Ishikawa (cell line): ENCODE results near the gene SERF2.

Experiments used
- CEBPB ChIP-seq: IDR thresholded peaks from 2 replicates; pipeline ENCODE4 v1.6.1; 2012
- CREB1 ChIP-seq: IDR thresholded peaks from 2 replicates; pipeline ENCODE4 v1.6.1; 2012; ENCODE audit warnings: low read depth
- EGR1 ChIP-seq: IDR thresholded peaks from 2 replicates; pipeline ENCODE4 v1.6.1; 2012
- EP300 ChIP-seq: IDR thresholded peaks from 2 replicates; pipeline ENCODE4 v1.6.1; 2012; ENCODE audit warnings: borderline replicate concordance
- FOXM1 ChIP-seq: IDR thresholded peaks from 2 replicates; pipeline ENCODE4 v1.6.1; 2012; ENCODE audit warnings: low read depth, borderline replicate concordance
- MAX ChIP-seq: IDR thresholded peaks from 2 replicates; pipeline ENCODE4 v1.6.1; 2012
- NFIC ChIP-seq: IDR thresholded peaks from 2 replicates; pipeline ENCODE4 v1.6.1; 2012
- RAD21 ChIP-seq: IDR thresholded peaks from 2 replicates; pipeline ENCODE4 v1.6.1; 2012; ENCODE audit warnings: low read depth
- REST ChIP-seq: IDR thresholded peaks from 2 replicates; pipeline ENCODE4 v1.6.1; 2012; ENCODE audit warnings: low read depth, mild to moderate bottlenecking
- TAF1 ChIP-seq: IDR thresholded peaks from 2 replicates; pipeline ENCODE4 v1.6.1; 2012; ENCODE audit warnings: low read depth, mild to moderate bottlenecking
- TCF12 ChIP-seq: IDR thresholded peaks from 2 replicates; pipeline ENCODE4 v1.6.1; 2012; ENCODE audit warnings: low read depth
- TEAD4 ChIP-seq: IDR thresholded peaks from 2 replicates; pipeline ENCODE4 v1.6.1; 2012
- USF1 ChIP-seq: IDR thresholded peaks from 2 replicates; pipeline ENCODE4 v1.6.1; 2012
- YY1 ChIP-seq: IDR thresholded peaks from 2 replicates; pipeline ENCODE4 v1.6.1; 2012; ENCODE audit warnings: low read depth
- ZBTB7A ChIP-seq: IDR thresholded peaks from 2 replicates; pipeline ENCODE4 v1.6.1; 2012; ENCODE audit warnings: low read depth

Gene SERF2

GRCh38 chr15:43789409-43789808, 2.7 kb upstream of the SERF2 start:
- no peak for TF ChIP-seq EGR1
- TF ChIP-seq FOXM1, result no peak
- no peak for TF ChIP-seq USF1
- TF ChIP-seq TEAD4, result no peak
- no peak for TF ChIP-seq TAF1
- no peak for TF ChIP-seq TCF12
- no peak for TF ChIP-seq REST
- TF ChIP-seq YY1, result no peak
- no peak for TF ChIP-seq EP300
- no peak for TF ChIP-seq CREB1
- TF ChIP-seq ZBTB7A, result no peak

- TF ChIP-seq TCF12 (0 out of 2 replicates have a peak, but pooled peaks have one; percentile 7), TAF1 (no peak)
Measured at GRCh38 chr15:43792761-43793476, 799 bp downstream of the SERF2 start.

- TF ChIP-seq CEBPB, result no peak
- TF ChIP-seq FOXM1, result no peak
- no peak for TF ChIP-seq TCF12
Measured at GRCh38 chr15:43793647-43794046, 1.5 kb downstream of the SERF2 start.

GRCh38 chr15:43794269-43795037, 2.3 kb downstream of the SERF2 start:
- TF ChIP-seq REST (peak; percentile 52), EGR1 (no peak), NFIC (no peak), MAX (no peak), TCF12 (no peak)

- TF ChIP-seq RAD21, result no peak
- TF ChIP-seq MAX, result no peak
- TF ChIP-seq YY1, result no peak
- no peak for TF ChIP-seq TAF1
- TF ChIP-seq CEBPB, result no peak
Measured at GRCh38 chr15:43795197-43795596, 3.1 kb downstream of the SERF2 start.

- TF ChIP-seq TCF12 (no peak), TAF1 (no peak), NFIC (no peak), YY1 (no peak), EP300 (no peak), TEAD4 (no peak), FOXM1 (no peak), USF1 (no peak)
Measured at GRCh38 chr15:43795997-43796396, 3.9 kb downstream of the SERF2 start.

GRCh38 chr15:43796566-43796965, 4.4 kb downstream of the SERF2 start:
- TF ChIP-seq NFIC (no peak), FOXM1 (no peak), REST (no peak), TCF12 (no peak), CREB1 (no peak), TEAD4 (no peak), USF1 (no peak), EP300 (no peak), EGR1 (no peak), CEBPB (no peak), ZBTB7A (no peak), TAF1 (no peak), MAX (no peak), RAD21 (no peak)
